K562 (cell line): ENCODE measurements around the gene NT5C2. TPM values are rescaled to one million over a fixed set of nuclear protein-coding genes. Genes with fewer than 3 reads are reported as not detected.
A peak's percentile ranks its signal among the peaks of the same experiment; 100 is the strongest.

Experiments used
- BMI1 ChIP-seq: fragments of 150-350 bp; IDR thresholded peaks from 2 replicates; pipeline ENCODE4 v1.6.1; 2014; ENCODE audit warnings: low read length
- CHCHD3 ChIP-seq: fragments of 250-450 bp; sonication (Bioruptor Pico); IDR thresholded peaks from 2 replicates; pipeline ENCODE4 v2.1.2; 2022; ENCODE audit warnings: mild to moderate bottlenecking
- CREB1 ChIP-seq, 2 experiments: sonication (generic) in 1 of 2; formaldehyde crosslinking in 1 of 2; IDR thresholded peaks; 2 replicates each; pipeline versions ENCODE4 v1.6.1 to v1.8.0; 2012 to 2022; ENCODE audit warnings: inconsistent platforms in 1 of 2, mild to moderate bottlenecking in 1 of 2, missing genetic modification reagents in 1 of 2, moderate library complexity in 1 of 2
- ELF1 ChIP-seq: fragments of 200-800 bp; sonication (Bioruptor generic); IDR thresholded peaks from 2 replicates; pipeline ENCODE4 v1.6.1; 2016; ENCODE audit warnings: missing genetic modification characterization, missing compliant biosample characterization
- EP400 ChIP-seq: fragments of 450-650 bp; IDR thresholded peaks from 2 replicates; pipeline ENCODE4 v1.6.1; 2017; ENCODE audit warnings: antibody characterized with exemption, mild to moderate bottlenecking, moderate library complexity
- KLF16 ChIP-seq: IDR thresholded peaks from 2 replicates; pipeline ENCODE4 v1.6.1; 2016; ENCODE audit warnings: antibody characterized with exemption
- MCM5 ChIP-seq: fragments of 450-650 bp; IDR thresholded peaks from 2 replicates; pipeline ENCODE4 v1.6.1; 2016; ENCODE audit warnings: low read depth
- RAD51 ChIP-seq: fragments of 450-650 bp; IDR thresholded peaks from 2 replicates; pipeline ENCODE4 v1.7.1; 2016; ENCODE audit warnings: low read depth, mild to moderate bottlenecking, borderline replicate concordance
- RCOR1 ChIP-seq, 2 experiments: IDR thresholded peaks; 2 replicates each; pipeline ENCODE4 v1.6.1; 2012; ENCODE audit warnings: low read depth in 2 of 2, low read length in 2 of 2, borderline replicate concordance in 1 of 2, improper control_type of control experiment in 1 of 2
- SRSF3 ChIP-seq: fragments of 200-400 bp; formaldehyde crosslinking; IDR thresholded peaks from 2 replicates; pipeline ENCODE4 v1.6.1; 2016; ENCODE audit warnings: mild to moderate bottlenecking, low read length, moderate library complexity; ENCODE audit not compliant: insufficient read depth
- TAL1 ChIP-seq: fragments of 450-650 bp; IDR thresholded peaks from 2 replicates; pipeline ENCODE4 v1.6.1; 2016; ENCODE audit warnings: mild to moderate bottlenecking
- TOE1 ChIP-seq, 2 experiments: fragments of 450-650 bp in 1 of 2; sonication (generic) in 1 of 2; formaldehyde crosslinking in 1 of 2; IDR thresholded peaks; 2 replicates each; pipeline versions ENCODE4 v1.7.1 to v1.8.0; 2016 to 2022; ENCODE audit warnings: borderline replicate concordance in 2 of 2, mild to moderate bottlenecking in 2 of 2, antibody characterized with exemption in 1 of 2, inconsistent platforms in 1 of 2, low read depth in 1 of 2, missing genetic modification reagents in 1 of 2, moderate library complexity in 1 of 2
- ZBED1 ChIP-seq: IDR thresholded peaks from 2 replicates; pipeline ENCODE4 v1.6.1; 2014
- ZNF23 ChIP-seq: fragments of 250-450 bp; sonication (Bioruptor Pico); IDR thresholded peaks from 2 replicates; pipeline ENCODE4 v1.4.0; 2020; ENCODE audit warnings: mild to moderate bottlenecking
- polyA plus RNA-seq, 8 experiments: library from polyadenylated mRNA; depleted of rRNA in 4 of 8; stranded (reverse) in 5 of 8; unstranded in 3 of 8; fragments of >200 nt; fragmentation: Nextera tagmentation in 2 of 8; fragmentation: Illumina TruSeq in 1 of 8; extraction: Ambion mirVana in 2 of 8; extraction: Trizol in 1 of 8; gene quantifications; 2 replicates each; pipeline versions ENCODE4 v1.2.1 to v1.2.3, GENCODE V29; 2011 to 2014; ENCODE audit warnings: inconsistent platforms in 1 of 8, missing spikeins in 1 of 8
- total RNA-seq, 7 experiments: library from RNA; depleted of rRNA in 6 of 7; stranded (reverse); fragments of >200 nt in 6 of 7; fragmentation: Illumina TruSeq in 2 of 7; extraction: Trizol in 2 of 7; gene quantifications; 2 replicates each; pipeline versions ENCODE4 v1.2.1 to v1.2.3, GENCODE V29; 2011 to 2021; ENCODE audit warnings: low replicate concordance in 1 of 7
- TF ChIP-seq, protein P1 (sequence below): fragments of 450-650 bp; IDR thresholded peaks from 2 replicates; pipeline ENCODE4 v1.6.1; 2016
- TF ChIP-seq, protein P2 (sequence below): fragments of 450-650 bp; IDR thresholded peaks from 2 replicates; pipeline ENCODE4 v1.6.1; 2016; ENCODE audit warnings: antibody characterized with exemption
- TF ChIP-seq, protein P3 (sequence below): sonication (generic); IDR thresholded peaks from 2 replicates; pipeline ENCODE4 v1.6.1; 2016
- TF ChIP-seq, protein P4 (sequence below), 3 experiments: fragments of 200-800 bp in 1 of 3; fragments of 250-450 bp in 1 of 3; fragments of 450-650 bp in 1 of 3; sonication (Bioruptor Pico) in 1 of 3; sonication (Bioruptor generic) in 1 of 3; formaldehyde crosslinking in 1 of 3; IDR thresholded peaks; 2 replicates each; pipeline versions ENCODE4 v1.6.1 to v1.8.0; 2016 to 2022; ENCODE audit warnings: mild to moderate bottlenecking in 2 of 3, missing genetic modification characterization in 2 of 3, missing compliant biosample characterization in 1 of 3, moderate library complexity in 1 of 3
- TF ChIP-seq, protein P5 (sequence below): fragments of 450-650 bp; IDR thresholded peaks from 2 replicates; pipeline ENCODE4 v1.6.1; 2018; ENCODE audit warnings: mild to moderate bottlenecking, low read depth; ENCODE audit not compliant: partially characterized antibody

Gene NT5C2
- total and polyA plus RNA-seq, 9 of the 15 experiments (the other 6 are each of a cell fraction or from before 2014, with no cell fraction given): 11.3 to 45.2 (median 27.7) TPM

DNA sequence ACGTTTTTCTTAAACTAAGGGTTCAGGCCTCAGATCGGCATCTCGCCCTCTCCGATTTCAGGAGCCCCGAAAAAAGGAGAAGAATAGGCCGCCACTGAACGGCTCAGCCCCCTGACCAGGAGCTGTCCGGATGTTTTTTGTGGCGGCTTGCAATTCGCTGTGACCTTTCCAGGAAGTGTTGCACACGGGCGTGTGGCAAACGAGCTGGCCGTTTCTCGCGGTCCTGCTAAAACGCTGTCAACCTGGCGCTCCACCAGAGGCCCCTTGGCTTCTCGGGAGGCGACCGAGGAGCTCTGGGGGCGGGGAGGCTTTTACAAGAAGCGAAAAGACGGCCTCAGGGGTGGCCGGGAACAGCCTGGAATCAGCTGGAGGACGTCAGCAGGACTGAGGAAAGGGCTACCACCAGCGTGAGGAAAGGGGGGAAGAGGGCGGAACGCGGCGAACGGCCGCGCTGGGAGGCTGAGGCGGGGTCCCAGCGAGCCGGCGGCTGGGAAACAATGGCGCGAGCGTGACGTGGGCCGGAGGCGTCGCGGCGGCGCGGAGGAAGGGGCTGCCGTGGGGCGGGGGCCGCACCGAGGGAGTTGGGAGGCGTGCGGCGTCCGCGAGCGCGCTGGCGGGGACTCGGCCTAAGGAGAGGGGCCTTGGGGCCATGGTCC, 493 bp downstream of the NT5C2 start (continued):
- TF ChIP-seq CHCHD3 (CRISPR knock-in tag) (no peak), EP400 (peak; percentile 72), TOE1 (IDR thresholded peaks at IDR 0.05; ENCODE audit: borderline replicate concordance) (no peak), TOE1 (CRISPR knock-in tag; IDR thresholded peaks at IDR 0.05; ENCODE audit: borderline replicate concordance, low read depth) (no peak), CREB1 (IDR thresholded peaks at IDR 0.05) (peak; percentile 33; the same call in 1 of the 2 replicates), CREB1 (CRISPR knock-in tag; IDR thresholded peaks at IDR 0.05) (0 out of 2 replicates have a peak, but pooled peaks have one; percentile 48), ZBED1 (0 out of 2 replicates have a peak, but pooled peaks have one; percentile 31), TAL1 (no peak), SRSF3 (0 out of 2 replicates have a peak, but pooled peaks have one; percentile 49), RCOR1 (IDR thresholded peaks at IDR 0.05; ENCODE audit: borderline replicate concordance in 1 of 2, low read depth in 2 of 2, low read length in 2 of 2) (no peak), ZNF23 (CRISPR knock-in tag) (no peak), RAD51 (no peak), KLF16 (no peak), MCM5 (no peak), ELF1 (tag) (peak; percentile 76), BMI1 (no peak)
- TF ChIP-seq, protein P1, sequence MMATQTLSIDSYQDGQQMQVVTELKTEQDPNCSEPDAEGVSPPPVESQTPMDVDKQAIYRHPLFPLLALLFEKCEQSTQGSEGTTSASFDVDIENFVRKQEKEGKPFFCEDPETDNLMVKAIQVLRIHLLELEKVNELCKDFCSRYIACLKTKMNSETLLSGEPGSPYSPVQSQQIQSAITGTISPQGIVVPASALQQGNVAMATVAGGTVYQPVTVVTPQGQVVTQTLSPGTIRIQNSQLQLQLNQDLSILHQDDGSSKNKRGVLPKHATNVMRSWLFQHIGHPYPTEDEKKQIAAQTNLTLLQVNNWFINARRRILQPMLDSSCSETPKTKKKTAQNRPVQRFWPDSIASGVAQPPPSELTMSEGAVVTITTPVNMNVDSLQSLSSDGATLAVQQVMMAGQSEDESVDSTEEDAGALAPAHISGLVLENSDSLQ: no peak
- TF ChIP-seq, protein P2, sequence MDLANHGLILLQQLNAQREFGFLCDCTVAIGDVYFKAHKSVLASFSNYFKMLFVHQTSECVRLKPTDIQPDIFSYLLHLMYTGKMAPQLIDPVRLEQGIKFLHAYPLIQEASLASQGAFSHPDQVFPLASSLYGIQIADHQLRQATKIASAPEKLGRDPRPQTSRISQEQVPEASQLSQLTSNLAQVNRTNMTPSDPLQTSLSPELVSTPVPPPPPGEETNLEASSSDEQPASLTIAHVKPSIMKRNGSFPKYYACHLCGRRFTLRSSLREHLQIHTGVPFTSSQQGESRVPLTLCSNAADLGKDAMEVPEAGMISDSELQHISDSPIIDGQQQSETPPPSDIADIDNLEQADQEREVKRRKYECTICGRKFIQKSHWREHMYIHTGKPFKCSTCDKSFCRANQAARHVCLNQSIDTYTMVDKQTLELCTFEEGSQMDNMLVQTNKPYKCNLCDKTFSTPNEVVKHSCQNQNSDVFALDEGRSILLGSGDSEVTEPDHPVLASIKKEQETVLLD: no peak
- TF ChIP-seq, protein P3, sequence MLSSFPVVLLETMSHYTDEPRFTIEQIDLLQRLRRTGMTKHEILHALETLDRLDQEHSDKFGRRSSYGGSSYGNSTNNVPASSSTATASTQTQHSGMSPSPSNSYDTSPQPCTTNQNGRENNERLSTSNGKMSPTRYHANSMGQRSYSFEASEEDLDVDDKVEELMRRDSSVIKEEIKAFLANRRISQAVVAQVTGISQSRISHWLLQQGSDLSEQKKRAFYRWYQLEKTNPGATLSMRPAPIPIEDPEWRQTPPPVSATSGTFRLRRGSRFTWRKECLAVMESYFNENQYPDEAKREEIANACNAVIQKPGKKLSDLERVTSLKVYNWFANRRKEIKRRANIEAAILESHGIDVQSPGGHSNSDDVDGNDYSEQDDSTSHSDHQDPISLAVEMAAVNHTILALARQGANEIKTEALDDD: 0 out of 2 replicates have a peak, but pooled peaks have one; percentile 15
- TF ChIP-seq, protein P4, sequence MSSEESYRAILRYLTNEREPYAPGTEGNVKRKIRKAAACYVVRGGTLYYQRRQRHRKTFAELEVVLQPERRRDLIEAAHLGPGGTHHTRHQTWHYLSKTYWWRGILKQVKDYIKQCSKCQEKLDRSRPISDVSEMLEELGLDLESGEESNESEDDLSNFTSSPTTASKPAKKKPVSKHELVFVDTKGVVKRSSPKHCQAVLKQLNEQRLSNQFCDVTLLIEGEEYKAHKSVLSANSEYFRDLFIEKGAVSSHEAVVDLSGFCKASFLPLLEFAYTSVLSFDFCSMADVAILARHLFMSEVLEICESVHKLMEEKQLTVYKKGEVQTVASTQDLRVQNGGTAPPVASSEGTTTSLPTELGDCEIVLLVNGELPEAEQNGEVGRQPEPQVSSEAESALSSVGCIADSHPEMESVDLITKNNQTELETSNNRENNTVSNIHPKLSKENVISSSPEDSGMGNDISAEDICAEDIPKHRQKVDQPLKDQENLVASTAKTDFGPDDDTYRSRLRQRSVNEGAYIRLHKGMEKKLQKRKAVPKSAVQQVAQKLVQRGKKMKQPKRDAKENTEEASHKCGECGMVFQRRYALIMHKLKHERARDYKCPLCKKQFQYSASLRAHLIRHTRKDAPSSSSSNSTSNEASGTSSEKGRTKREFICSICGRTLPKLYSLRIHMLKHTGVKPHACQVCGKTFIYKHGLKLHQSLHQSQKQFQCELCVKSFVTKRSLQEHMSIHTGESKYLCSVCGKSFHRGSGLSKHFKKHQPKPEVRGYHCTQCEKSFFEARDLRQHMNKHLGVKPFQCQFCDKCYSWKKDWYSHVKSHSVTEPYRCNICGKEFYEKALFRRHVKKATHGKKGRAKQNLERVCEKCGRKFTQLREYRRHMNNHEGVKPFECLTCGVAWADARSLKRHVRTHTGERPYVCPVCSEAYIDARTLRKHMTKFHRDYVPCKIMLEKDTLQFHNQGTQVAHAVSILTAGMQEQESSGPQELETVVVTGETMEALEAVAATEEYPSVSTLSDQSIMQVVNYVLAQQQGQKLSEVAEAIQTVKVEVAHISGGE (CRISPR knock-in tag; IDR thresholded peaks at IDR 0.05): peak in 1 of 3 experiments; percentile 67; a peak in 1 of 6 replicates
- TF ChIP-seq, protein P5, sequence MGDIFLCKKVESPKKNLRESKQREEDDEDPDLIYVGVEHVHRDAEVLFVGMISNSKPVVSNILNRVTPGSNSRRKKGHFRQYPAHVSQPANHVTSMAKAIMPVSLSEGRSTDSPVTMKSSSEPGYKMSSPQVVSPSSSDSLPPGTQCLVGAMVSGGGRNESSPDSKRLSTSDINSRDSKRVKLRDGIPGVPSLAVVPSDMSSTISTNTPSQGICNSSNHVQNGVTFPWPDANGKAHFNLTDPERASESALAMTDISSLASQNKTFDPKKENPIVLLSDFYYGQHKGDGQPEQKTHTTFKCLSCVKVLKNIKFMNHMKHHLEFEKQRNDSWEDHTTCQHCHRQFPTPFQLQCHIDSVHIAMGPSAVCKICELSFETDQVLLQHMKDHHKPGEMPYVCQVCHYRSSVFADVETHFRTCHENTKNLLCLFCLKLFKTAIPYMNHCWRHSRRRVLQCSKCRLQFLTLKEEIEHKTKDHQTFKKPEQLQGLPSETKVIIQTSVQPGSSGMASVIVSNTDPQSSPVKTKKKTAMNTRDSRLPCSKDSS: no peak
